Jurkat, Clone E6-1 (cell line): ENCODE results near the gene PITRM1.

Source experiments
- DNase-seq: peaks from one replicate; pipeline ENCODE4 v3.0.0-alpha.2; 2011; ENCODE audit warnings: low read depth, low spot score
- H3K4me3 ChIP-seq: 2 replicates; pipeline ENCODE4 v1.5.1; 2011; ENCODE audit warnings: mild to moderate bottlenecking, low read length, control low read depth, moderate library complexity

Gene PITRM1

GRCh38 chr10:3094609-3095036 is 78.0 kb downstream of the PITRM1 start:
- no peak for DNase-seq
- H3K4me3 ChIP-seq = no peak overlapping the region

GRCh38 chr10:3093996-3094395 is 78.6 kb downstream of the PITRM1 start:
- no peak overlapping the region for H3K4me3 ChIP-seq
- DNase-seq = no peak

GRCh38 chr10:3091921-3092320 is 80.7 kb downstream of the PITRM1 start:
- H3K4me3 ChIP-seq = no peak overlapping the region
- no peak for DNase-seq

GRCh38 chr10:3090914-3091787 is 81.4 kb downstream of the PITRM1 start:
- no peak for DNase-seq

GRCh38 chr10:3090388-3090787 is 82.2 kb downstream of the PITRM1 start:
- no peak overlapping the region for H3K4me3 ChIP-seq
- DNase-seq = no peak

More at GRCh38 chr10:3090914-3091787, 81.4 kb downstream of the PITRM1 start:
- H3K4me3 ChIP-seq = no peak overlapping the region
